HEK293 (cell line): ENCODE measurements around the gene ITGB1BP1.

Source experiments
- CTCF ChIA-PET: fragments of 350-600 bp; formaldehyde crosslinking; extraction: SDS; loops from one replicate; lab custom pipeline; 2021; ENCODE audit warnings: antibody characterized with exemption; lab: Yijun Ruan, JAX
- POLR2A ChIA-PET: fragments of 300-600 bp; formaldehyde crosslinking; extraction: SDS; loops from one replicate; lab custom pipeline; 2020; ENCODE audit warnings: antibody characterized with exemption, inconsistent platforms; lab: Yijun Ruan, JAX
- H3K27ac ChIP-seq: fragments of 200-500 bp; sonication (Bioruptor generic); 2 replicates; pipeline ENCODE4 v1.5.1; 2014; ENCODE audit warnings: low read depth, low read length, control low read depth, inconsistent platforms; ENCODE audit errors: extremely low read depth
- H3K36me3 ChIP-seq, 2 experiments: fragments of 200-500 bp in 1 of 2; sonication (Bioruptor generic) in 1 of 2; 1 replicate in 1 of 2; 2 replicates in 1 of 2; pipeline ENCODE4 v1.5.1; 2014 to 2017; ENCODE audit warnings: inconsistent platforms in 2 of 2, low read length in 2 of 2; ENCODE audit not compliant: control insufficient read depth in 2 of 2, insufficient read depth in 1 of 2
- H3K4me1 ChIP-seq: fragments of 200-500 bp; sonication (Bioruptor generic); 2 replicates; pipeline ENCODE4 v1.5.1; 2014; ENCODE audit warnings: mild to moderate bottlenecking, low read length, inconsistent platforms; ENCODE audit not compliant: control insufficient read depth, insufficient read depth
- H3K4me3 ChIP-seq: 2 replicates; pipeline ENCODE4 v1.5.1; 2011; ENCODE audit warnings: low read depth, mild to moderate bottlenecking, control low read depth, low read length, moderate library complexity
- H3K9me3 ChIP-seq: fragments of 200-500 bp; sonication (Bioruptor generic); 2 replicates; pipeline ENCODE4 v1.5.1; 2014; ENCODE audit warnings: low read depth, low read length, inconsistent platforms; ENCODE audit not compliant: control insufficient read depth, insufficient read depth
- HOXA7 ChIP-seq: sonication (generic); formaldehyde crosslinking; IDR thresholded peaks from 2 replicates; pipeline ENCODE4 v1.8.1; 2022; ENCODE audit warnings: missing genetic modification reagents, borderline replicate concordance
- KLF1 ChIP-seq: fragments of 450-650 bp; formaldehyde crosslinking; IDR thresholded peaks from 2 replicates; pipeline ENCODE4 v1.5.1; 2016; ENCODE audit warnings: missing biosample characterization, missing genetic modification characterization
- OSR2 ChIP-seq: fragments of 450-650 bp; formaldehyde crosslinking; IDR thresholded peaks from 2 replicates; pipeline ENCODE4 v1.5.1; 2016; ENCODE audit warnings: missing biosample characterization, missing genetic modification characterization
- SCRT1 ChIP-seq: fragments of 450-650 bp; formaldehyde crosslinking; IDR thresholded peaks from 2 replicates; pipeline ENCODE4 v1.5.1; 2016; ENCODE audit warnings: missing biosample characterization, missing genetic modification characterization, borderline replicate concordance
- YY1 ChIP-seq: fragments of 450-650 bp; formaldehyde crosslinking; IDR thresholded peaks from 2 replicates; pipeline ENCODE4 v1.5.1; 2018; ENCODE audit warnings: missing biosample characterization, missing genetic modification characterization
- ZBTB10 ChIP-seq: fragments of 450-650 bp; formaldehyde crosslinking; IDR thresholded peaks from 2 replicates; pipeline ENCODE4 v1.5.1; 2016; ENCODE audit warnings: missing biosample characterization, missing genetic modification characterization
- ZEB2 ChIP-seq: fragments of 450-650 bp; formaldehyde crosslinking; IDR thresholded peaks from 2 replicates; pipeline ENCODE4 v1.5.1; 2016; ENCODE audit warnings: missing biosample characterization, missing genetic modification characterization
- ZFP3 ChIP-seq: fragments of 450-650 bp; formaldehyde crosslinking; IDR thresholded peaks from 2 replicates; pipeline ENCODE4 v1.5.1; 2016; ENCODE audit warnings: low read depth, missing biosample characterization, missing genetic modification characterization
- ZNF214 ChIP-seq: fragments of 450-650 bp; formaldehyde crosslinking; IDR thresholded peaks from 2 replicates; pipeline ENCODE4 v1.5.1; 2017; ENCODE audit warnings: missing biosample characterization, mild to moderate bottlenecking, missing genetic modification characterization, borderline replicate concordance
- ZNF26 ChIP-seq: fragments of 450-650 bp; formaldehyde crosslinking; IDR thresholded peaks from 2 replicates; pipeline ENCODE4 v1.5.1; 2016; ENCODE audit warnings: missing biosample characterization, missing genetic modification characterization
- ZNF274 ChIP-seq, 2 experiments: fragments of 200-500 bp in 1 of 2; fragments of 450-650 bp in 1 of 2; sonication (Bioruptor generic) in 1 of 2; formaldehyde crosslinking in 1 of 2; IDR thresholded peaks; 2 replicates each; pipeline versions ENCODE4 v1.5.1 to v1.6.1; 2014 to 2016; ENCODE audit warnings: borderline replicate concordance in 1 of 2, inconsistent platforms in 1 of 2, low read length in 1 of 2, missing biosample characterization in 1 of 2, missing genetic modification characterization in 1 of 2
- ZNF280D ChIP-seq: fragments of 450-650 bp; formaldehyde crosslinking; IDR thresholded peaks from 2 replicates; pipeline ENCODE4 v1.5.1; 2016; ENCODE audit warnings: missing biosample characterization, missing genetic modification characterization
- ZNF362 ChIP-seq: fragments of 450-650 bp; formaldehyde crosslinking; IDR thresholded peaks from 2 replicates; pipeline ENCODE4 v1.5.1; 2016; ENCODE audit warnings: missing biosample characterization, missing genetic modification characterization
- ZNF416 ChIP-seq: fragments of 450-650 bp; formaldehyde crosslinking; IDR thresholded peaks from 2 replicates; pipeline ENCODE4 v1.5.1; 2016; ENCODE audit warnings: missing biosample characterization, missing genetic modification characterization
- ZNF423 ChIP-seq: fragments of 450-650 bp; formaldehyde crosslinking; IDR thresholded peaks from 2 replicates; pipeline ENCODE4 v1.5.1; 2016; ENCODE audit warnings: missing biosample characterization, missing genetic modification characterization
- ZNF518A ChIP-seq: fragments of 450-650 bp; formaldehyde crosslinking; conservative IDR thresholded peaks from 2 replicates; pipeline ENCODE4 v1.5.1; 2016; ENCODE audit warnings: low read depth, missing biosample characterization, missing genetic modification characterization
- ZNF549 ChIP-seq: fragments of 450-650 bp; IDR thresholded peaks from 2 replicates; pipeline ENCODE4 v1.5.1; 2018; ENCODE audit warnings: missing biosample characterization, missing genetic modification characterization, mild to moderate bottlenecking, inconsistent platforms, moderate library complexity
- ZNF658 ChIP-seq: fragments of 450-650 bp; formaldehyde crosslinking; IDR thresholded peaks from 2 replicates; pipeline ENCODE4; 2016; ENCODE audit warnings: missing biosample characterization, missing genetic modification characterization
- ZNF704 ChIP-seq: fragments of 450-650 bp; formaldehyde crosslinking; IDR thresholded peaks from 2 replicates; pipeline ENCODE4 v1.5.1; 2016; ENCODE audit warnings: missing biosample characterization, missing genetic modification characterization

Gene ITGB1BP1

GRCh38 chr2:9354318-9354717 lies 69.0 kb downstream of the ITGB1BP1 start:
- TF ChIP-seq ZBTB10 (no peak), ZFP3 (no peak), ZNF423 (tag by site-specific recombination) (no peak), HOXA7 (CRISPR knock-in tag) (no peak), ZNF658 (tag by site-specific recombination) (no peak), KLF1 (tag by site-specific recombination) (no peak), ZNF518A (tag by site-specific recombination) (no peak), ZNF274 (IDR thresholded peaks at IDR 0.05; ENCODE audit: low read length) (no peak), ZNF274 (tag by site-specific recombination; IDR thresholded peaks at IDR 0.05; ENCODE audit: borderline replicate concordance) (no peak), ZEB2 (no peak), ZNF362 (tag by site-specific recombination) (no peak), ZNF214 (tag by site-specific recombination) (no peak), SCRT1 (no peak), ZNF549 (no peak), ZNF416 (tag by site-specific recombination) (no peak), OSR2 (tag by site-specific recombination) (no peak), ZNF704 (tag by site-specific recombination) (no peak), ZNF280D (no peak), ZNF26 (tag by site-specific recombination) (no peak), YY1 (tag by site-specific recombination) (no peak)
- CTCF ChIA-PET, result no interaction called here
- peaks cover 4 to 63% of the 10 kb centered on the region in 2 experiments; a peak in 2 of 3 replicates for H3K36me3 ChIP-seq
- POLR2A ChIA-PET, result no interaction called here
- H3K4me1 ChIP-seq, result no peaks in the 10 kb centered on the region
- no peaks in the 10 kb centered on the region for H3K9me3 ChIP-seq
- H3K27ac ChIP-seq, result no peak overlapping the region
- no peak overlapping the region for H3K4me3 ChIP-seq
